Measurements from ENCODE around the gene IER5L.
A peak's percentile ranks its signal among the peaks of the same experiment; 100 is the strongest.

IER5L gene

DNA sequence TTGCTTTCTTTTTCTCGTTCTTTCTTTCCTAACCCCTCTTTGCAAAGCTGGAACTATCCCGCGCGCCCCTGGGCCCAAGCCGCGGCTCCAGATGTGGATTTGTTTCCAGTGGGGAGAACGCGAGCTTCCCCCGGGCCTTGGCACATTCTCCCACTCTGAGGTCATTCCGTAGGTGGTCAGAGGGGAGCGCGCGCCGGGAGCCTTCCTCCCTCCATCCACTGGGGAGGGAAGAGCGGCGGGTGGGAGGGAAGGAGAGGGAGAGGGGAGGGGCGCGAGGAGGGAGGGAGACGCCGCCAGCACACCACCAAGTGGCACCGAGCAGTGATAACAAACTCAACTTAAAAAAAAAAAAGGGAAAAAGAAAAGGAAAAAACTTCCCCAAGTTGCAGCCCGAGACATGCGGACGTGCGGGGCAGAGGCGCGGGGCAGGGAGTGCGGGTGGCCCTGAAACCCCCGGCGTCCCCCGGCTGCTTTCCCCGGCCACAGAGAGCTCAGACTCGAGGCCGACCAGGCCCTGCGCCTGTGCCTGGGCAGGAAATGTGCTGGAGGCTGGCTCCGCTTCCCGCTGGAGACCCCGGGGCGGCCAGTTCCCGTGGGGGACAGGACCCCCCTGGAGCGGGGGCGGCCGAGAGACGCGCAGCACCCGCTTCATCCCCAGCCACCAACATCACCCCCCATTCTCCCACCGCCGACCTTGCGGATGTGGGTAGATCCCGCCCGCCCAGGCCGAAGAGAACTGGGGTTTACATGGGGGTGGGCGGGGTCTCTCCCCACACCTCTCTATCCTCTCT lies 3.1 kb downstream of the IER5L start:
- peak overlapping the region; percentile 75 to 81 for H3K4me3 ChIP-seq (ENCODE audit: low read depth in 1 of 2, low read length in 2 of 2)
- H3K9ac ChIP-seq (ENCODE audit: low read depth in 1 of 2, low read length in 2 of 2), result peak overlapping the region; percentile 86 to 87
- no peaks in the 10 kb centered on the region for H3K9me3 ChIP-seq (ENCODE audit: control insufficient read depth in 1 of 2, low read length in 2 of 2)
- no peaks in the 10 kb centered on the region for H3K36me3 ChIP-seq (ENCODE audit: control insufficient read depth in 1 of 2, insufficient read depth in 2 of 2, low read length in 2 of 2)
- H3K27me3 ChIP-seq (ENCODE audit: control insufficient read depth in 1 of 2, insufficient read depth in 2 of 2, low read length in 2 of 2), result peaks cover 9 to 15% of the 10 kb centered on the region in 2 donors
- H3K4me1 ChIP-seq (ENCODE audit: control insufficient read depth in 1 of 2, insufficient read depth in 2 of 2, low read length in 2 of 2), result peaks cover 21 to 28% of the 10 kb centered on the region in 2 donors
- peak overlapping the region; percentile 92 for H3K27ac ChIP-seq (ENCODE audit: low read depth, low read length)

DNA sequence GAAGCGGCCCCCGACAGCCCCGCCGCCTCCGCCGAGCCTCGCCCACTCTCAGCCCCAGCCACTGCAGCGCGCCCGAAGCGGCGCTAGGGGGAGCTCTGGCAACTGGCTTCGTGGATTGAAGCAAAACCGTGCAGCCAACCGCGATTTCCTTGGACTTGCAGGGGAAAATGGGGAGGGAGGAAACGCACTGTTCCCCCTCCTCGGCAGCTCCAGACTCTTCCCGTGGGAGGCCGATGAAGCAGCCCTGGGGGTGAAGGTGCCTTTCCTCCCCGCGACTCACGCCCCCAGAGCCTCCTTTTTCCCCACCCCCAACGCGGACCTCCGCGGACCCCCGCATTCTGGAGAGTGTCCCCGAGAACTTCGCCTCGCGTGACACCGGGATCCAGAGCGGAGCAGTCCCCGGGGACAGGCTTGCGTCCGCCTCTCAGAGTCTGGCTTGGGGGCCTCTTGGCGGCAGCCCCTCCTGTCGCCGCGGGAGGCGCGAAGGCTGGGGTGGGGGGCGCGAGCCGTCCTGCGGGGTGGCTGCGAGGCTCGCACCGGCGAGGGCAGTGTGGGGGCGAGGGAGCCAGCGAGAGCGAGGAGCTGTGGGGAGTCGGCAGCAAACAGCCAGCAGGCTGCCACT lies 3.8 kb downstream of the IER5L start:
- Histone ChIP-seq H3K4me3 (ENCODE audit: low read depth in 1 of 2, low read length in 2 of 2) (peak overlapping the region; percentile 75 to 81), H3K27ac (ENCODE audit: low read depth, low read length) (peak overlapping the region; percentile 92), H3K36me3 (ENCODE audit: control insufficient read depth in 1 of 2, insufficient read depth in 2 of 2, low read length in 2 of 2) (no peaks in the 10 kb centered on the region), H3K9ac (ENCODE audit: low read depth in 1 of 2, low read length in 2 of 2) (peak overlapping the region; percentile 86 to 87), H3K27me3 (ENCODE audit: control insufficient read depth in 1 of 2, insufficient read depth in 2 of 2, low read length in 2 of 2) (peaks cover 9 to 15% of the 10 kb centered on the region in 2 donors), H3K4me1 (ENCODE audit: control insufficient read depth in 1 of 2, insufficient read depth in 2 of 2, low read length in 2 of 2) (peaks cover 14 to 21% of the 10 kb centered on the region in 2 donors), H3K9me3 (ENCODE audit: control insufficient read depth in 1 of 2, low read length in 2 of 2) (no peaks in the 10 kb centered on the region)

GRCh38 chr9:129173296-129174101 lies 4.6 kb downstream of the IER5L start:
- peaks cover 7 to 14% of the 10 kb centered on the region in 2 donors for H3K4me1 ChIP-seq (ENCODE audit: control insufficient read depth in 1 of 2, insufficient read depth in 2 of 2, low read length in 2 of 2)

GRCh38 chr9:129172816-129173215 lies 5.2 kb downstream of the IER5L start:
- Histone ChIP-seq H3K9ac (ENCODE audit: low read depth in 1 of 2, low read length in 2 of 2) (no peak overlapping the region), H3K36me3 (ENCODE audit: control insufficient read depth in 1 of 2, insufficient read depth in 2 of 2, low read length in 2 of 2) (no peaks in the 10 kb centered on the region)

More at GRCh38 chr9:129173296-129174101, 4.6 kb downstream of the IER5L start:
- H3K9ac ChIP-seq (ENCODE audit: low read depth in 1 of 2, low read length in 2 of 2), result peak overlapping the region; percentile 86 to 87
- H3K27me3 ChIP-seq (ENCODE audit: control insufficient read depth in 1 of 2, insufficient read depth in 2 of 2, low read length in 2 of 2), result peaks cover 9 to 15% of the 10 kb centered on the region in 2 donors
- peak overlapping the region; percentile 92 for H3K27ac ChIP-seq (ENCODE audit: low read depth, low read length)
- H3K36me3 ChIP-seq (ENCODE audit: control insufficient read depth in 1 of 2, insufficient read depth in 2 of 2, low read length in 2 of 2), result no peaks in the 10 kb centered on the region
- H3K9me3 ChIP-seq (ENCODE audit: control insufficient read depth in 1 of 2, low read length in 2 of 2), result no peaks in the 10 kb centered on the region
- H3K4me3 ChIP-seq (ENCODE audit: low read depth in 1 of 2, low read length in 2 of 2), result peak overlapping the region; percentile 75 to 81

DNA sequence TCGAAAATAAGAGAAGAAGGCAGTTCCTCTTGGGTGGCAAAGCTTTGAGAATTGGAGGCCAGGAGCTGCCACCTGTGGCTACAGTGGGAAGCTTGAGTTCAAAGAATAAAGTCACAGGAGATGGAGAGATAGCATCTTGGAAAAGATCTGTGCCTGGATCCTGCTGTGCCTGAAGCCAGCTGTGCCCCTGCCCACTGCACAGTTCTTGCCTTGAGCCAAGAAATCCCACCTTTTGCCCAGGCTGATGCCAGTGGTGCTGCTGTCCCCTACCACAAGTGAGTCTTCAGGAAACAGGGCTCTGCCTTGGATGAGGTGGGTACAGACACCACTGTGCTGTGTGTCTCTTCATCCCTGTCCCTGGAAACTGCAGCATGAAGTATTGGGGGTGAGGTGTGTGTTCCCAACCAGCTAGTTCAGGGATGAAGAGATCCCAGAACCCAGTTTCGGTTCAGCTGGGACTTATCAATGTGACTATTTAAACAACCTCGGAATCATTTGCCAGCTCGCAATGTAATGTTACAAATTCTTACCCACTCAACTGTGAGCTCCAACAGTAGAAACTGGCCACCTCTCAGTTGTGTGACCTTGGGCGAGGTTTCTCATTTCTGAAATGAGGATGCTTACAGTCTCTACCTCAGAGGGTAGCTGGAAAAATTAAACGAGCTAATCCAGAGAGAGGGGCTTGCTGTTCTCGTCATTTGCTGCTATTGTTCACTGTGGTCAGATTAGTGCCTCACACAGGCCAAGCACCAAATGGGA lies 5.9 kb downstream of the IER5L start:
- Histone ChIP-seq H3K27me3 (ENCODE audit: control insufficient read depth in 1 of 2, insufficient read depth in 2 of 2, low read length in 2 of 2) (peaks cover 9 to 15% of the 10 kb centered on the region in 2 donors), H3K4me1 (ENCODE audit: control insufficient read depth in 1 of 2, insufficient read depth in 2 of 2, low read length in 2 of 2) (peaks cover 15 to 18% of the 10 kb centered on the region in 2 donors), H3K36me3 (ENCODE audit: control insufficient read depth in 1 of 2, insufficient read depth in 2 of 2, low read length in 2 of 2) (no peaks in the 10 kb centered on the region), H3K9me3 (ENCODE audit: control insufficient read depth in 1 of 2, low read length in 2 of 2) (no peaks in the 10 kb centered on the region), H3K27ac (ENCODE audit: low read depth, low read length) (no peak overlapping the region), H3K4me3 (ENCODE audit: low read depth in 1 of 2, low read length in 2 of 2) (no peak overlapping the region), H3K9ac (ENCODE audit: low read depth in 1 of 2, low read length in 2 of 2) (no peak overlapping the region)

More at GRCh38 chr9:129172816-129173215, 5.2 kb downstream of the IER5L start:
- Histone ChIP-seq H3K27ac (ENCODE audit: low read depth, low read length) (no peak overlapping the region), H3K9me3 (ENCODE audit: control insufficient read depth in 1 of 2, low read length in 2 of 2) (no peaks in the 10 kb centered on the region), H3K4me1 (ENCODE audit: control insufficient read depth in 1 of 2, insufficient read depth in 2 of 2, low read length in 2 of 2) (peaks cover 11 to 14% of the 10 kb centered on the region in 2 donors), H3K27me3 (ENCODE audit: control insufficient read depth in 1 of 2, insufficient read depth in 2 of 2, low read length in 2 of 2) (peaks cover 9 to 15% of the 10 kb centered on the region in 2 donors), H3K4me3 (ENCODE audit: low read depth in 1 of 2, low read length in 2 of 2) (no peak overlapping the region)

DNA sequence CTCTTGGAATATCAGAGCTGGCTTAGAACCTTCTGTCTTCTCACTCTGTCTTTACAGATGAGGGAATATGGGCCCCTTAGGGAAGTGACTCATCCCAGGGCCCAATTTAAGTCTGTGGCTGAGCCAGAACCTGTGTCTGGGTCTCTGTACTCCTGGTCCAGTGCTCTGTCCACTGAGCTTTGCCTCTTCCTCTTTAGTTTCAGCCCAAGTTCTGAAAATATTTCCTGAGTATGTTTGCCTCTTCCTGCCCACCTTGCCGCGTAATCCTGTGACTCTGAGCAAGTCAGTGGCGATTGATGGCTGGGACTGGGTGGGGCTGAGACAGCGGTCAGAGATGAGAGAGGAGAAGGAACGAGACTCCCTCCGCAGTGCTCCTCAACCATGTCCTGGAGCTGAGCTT lies 7.8 kb downstream of the IER5L start:
- Histone ChIP-seq H3K27ac (ENCODE audit: low read depth, low read length) (no peak overlapping the region), H3K9me3 (ENCODE audit: control insufficient read depth in 1 of 2, low read length in 2 of 2) (no peaks in the 10 kb centered on the region), H3K4me1 (ENCODE audit: control insufficient read depth in 1 of 2, insufficient read depth in 2 of 2, low read length in 2 of 2) (peaks cover 20 to 22% of the 10 kb centered on the region in 2 donors)

DNA sequence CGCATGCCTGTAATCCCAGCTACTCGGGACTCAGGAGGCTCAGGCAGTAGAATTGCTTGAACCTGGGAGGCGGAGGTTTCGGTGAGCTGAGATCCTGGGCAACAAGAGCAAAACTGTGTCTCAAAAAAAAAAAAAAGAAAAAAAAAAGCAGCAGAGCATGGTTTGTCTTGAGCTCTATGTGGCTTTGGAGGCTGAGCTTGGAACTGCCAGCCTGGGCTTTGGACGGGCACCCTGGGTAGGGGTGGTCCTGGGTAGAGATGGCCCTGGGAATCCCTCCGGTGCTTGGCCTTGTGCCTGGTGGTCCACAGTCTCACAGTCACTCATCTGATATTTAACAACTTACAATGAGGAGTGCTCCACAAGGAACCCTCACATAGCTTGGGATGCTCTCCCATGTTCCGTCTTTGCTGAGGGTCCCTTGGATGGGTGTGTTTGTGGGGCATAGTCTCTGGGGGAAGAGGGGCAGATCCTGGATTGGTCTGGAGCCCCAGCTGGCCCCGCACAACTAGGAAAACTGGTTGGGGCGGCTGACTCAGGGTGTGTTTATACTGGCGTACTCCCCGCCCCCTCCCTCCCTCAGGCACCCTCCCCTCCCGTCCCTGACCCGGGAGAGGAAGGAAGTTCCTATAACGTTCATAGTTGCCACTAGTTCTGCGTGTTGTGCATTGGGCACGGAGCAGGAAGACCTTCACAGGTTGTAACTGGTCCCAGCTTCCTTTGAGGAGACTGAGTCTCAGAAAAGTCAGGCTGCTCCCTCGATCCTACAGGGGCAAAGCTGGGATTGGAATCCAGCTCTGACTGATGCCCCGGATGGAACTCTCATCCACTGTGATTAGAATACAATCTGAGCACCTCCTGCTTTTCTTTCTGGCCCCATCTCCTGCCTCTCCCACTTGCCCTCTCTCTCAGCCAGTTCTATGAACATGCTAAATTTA lies 11.2 kb downstream of the IER5L start:
- peak overlapping the region; percentile 73 for H3K27ac ChIP-seq (ENCODE audit: low read depth, low read length)
- H3K9me3 ChIP-seq (ENCODE audit: control insufficient read depth in 1 of 2, low read length in 2 of 2), result no peaks in the 10 kb centered on the region
- H3K9ac ChIP-seq (ENCODE audit: low read depth in 1 of 2, low read length in 2 of 2), result peak overlapping the region; percentile 18 to 74
- H3K4me1 ChIP-seq (ENCODE audit: control insufficient read depth in 1 of 2, insufficient read depth in 2 of 2, low read length in 2 of 2), result peaks cover 15 to 26% of the 10 kb centered on the region in 2 donors
- peak overlapping the region; percentile 51 to 52 for H3K4me3 ChIP-seq (ENCODE audit: low read depth in 1 of 2, low read length in 2 of 2)
- H3K27me3 ChIP-seq (ENCODE audit: control insufficient read depth in 1 of 2, insufficient read depth in 2 of 2, low read length in 2 of 2), result no peaks in the 10 kb centered on the region
- no peaks in the 10 kb centered on the region for H3K36me3 ChIP-seq (ENCODE audit: control insufficient read depth in 1 of 2, insufficient read depth in 2 of 2, low read length in 2 of 2)

More for the DNA sequence above, 7.8 kb downstream of the IER5L start:
- Histone ChIP-seq H3K27me3 (ENCODE audit: control insufficient read depth in 1 of 2, insufficient read depth in 2 of 2, low read length in 2 of 2) (peaks cover 9 to 15% of the 10 kb centered on the region in 2 donors), H3K36me3 (ENCODE audit: control insufficient read depth in 1 of 2, insufficient read depth in 2 of 2, low read length in 2 of 2) (no peaks in the 10 kb centered on the region), H3K9ac (ENCODE audit: low read depth in 1 of 2, low read length in 2 of 2) (no peak overlapping the region), H3K4me3 (ENCODE audit: low read depth in 1 of 2, low read length in 2 of 2) (no peak overlapping the region)

DNA sequence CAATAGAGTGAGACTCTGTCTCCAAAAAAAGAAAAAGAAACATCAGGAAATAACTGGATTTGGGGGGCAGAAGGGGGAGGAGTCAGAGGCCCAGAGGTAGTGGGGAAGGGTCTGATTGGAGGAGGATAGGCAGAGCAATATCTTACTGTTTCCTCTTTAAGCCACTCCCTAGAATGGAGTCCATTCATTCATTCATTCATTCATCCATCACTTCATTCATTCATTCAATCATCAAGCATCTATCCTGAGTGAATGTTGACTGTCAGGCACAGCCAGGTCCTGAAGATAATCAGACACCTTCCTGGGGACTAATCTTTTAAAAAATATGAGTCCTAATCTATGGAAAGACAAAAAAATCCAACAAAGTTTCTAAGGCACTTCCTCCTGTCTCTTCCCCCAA lies 12.9 kb downstream of the IER5L start:
- Histone ChIP-seq H3K4me1 (ENCODE audit: control insufficient read depth in 1 of 2, insufficient read depth in 2 of 2, low read length in 2 of 2) (peaks cover 15 to 26% of the 10 kb centered on the region in 2 donors), H3K36me3 (ENCODE audit: control insufficient read depth in 1 of 2, insufficient read depth in 2 of 2, low read length in 2 of 2) (no peaks in the 10 kb centered on the region), H3K4me3 (ENCODE audit: low read depth in 1 of 2, low read length in 2 of 2) (no peak overlapping the region), H3K27ac (ENCODE audit: low read depth, low read length) (no peak overlapping the region), H3K9ac (ENCODE audit: low read depth in 1 of 2, low read length in 2 of 2) (no peak overlapping the region), H3K27me3 (ENCODE audit: control insufficient read depth in 1 of 2, insufficient read depth in 2 of 2, low read length in 2 of 2) (no peaks in the 10 kb centered on the region), H3K9me3 (ENCODE audit: control insufficient read depth in 1 of 2, low read length in 2 of 2) (no peaks in the 10 kb centered on the region)
